GM23248 (cell line): Measurements from ENCODE around the gene CAMK1D.

Experiments
- EZH2 ChIP-seq: fragments of 200-600 bp; sonication (generic); IDR thresholded peaks from 2 replicates; pipeline ENCODE4 v1.6.1; 2018; ENCODE audit warnings: antibody characterized with exemption, mild to moderate bottlenecking; ENCODE audit not compliant: insufficient read depth, poor library complexity, severe bottlenecking
- EZH2phosphoT487 ChIP-seq: fragments of 200-600 bp; sonication (generic); IDR thresholded peaks from 2 replicates; pipeline ENCODE4 v1.6.1; 2018; ENCODE audit warnings: antibody characterized with exemption, moderate library complexity, mild to moderate bottlenecking, low read depth; ENCODE audit not compliant: insufficient read depth

DNA sequence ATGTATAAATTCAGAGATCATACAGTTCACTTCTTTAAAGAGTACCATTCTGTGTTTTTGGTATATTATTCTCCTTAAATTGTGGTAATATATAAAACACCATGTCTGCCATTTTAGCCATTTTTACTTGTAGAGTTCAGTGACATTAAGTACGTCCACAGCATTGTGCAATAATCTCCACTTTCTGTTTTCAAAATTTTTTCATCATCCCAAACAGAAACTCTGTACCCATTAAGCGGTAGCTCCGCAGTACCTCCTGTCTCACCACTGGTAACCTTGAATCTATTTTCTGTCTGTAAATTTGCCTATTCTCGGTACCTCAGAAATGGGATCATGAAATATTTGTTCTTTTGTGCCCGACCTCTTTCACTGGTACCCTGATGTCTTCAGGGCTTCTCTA lies 60.3 kb downstream of the CAMK1D start:
- TF ChIP-seq EZH2 = no peak
- TF ChIP-seq EZH2phosphoT487 = no peak
